ENCODE results near the gene CIPC. TPM values are rescaled to one million over a fixed set of nuclear protein-coding genes. Genes with fewer than 3 reads are reported as not detected.
A peak's percentile ranks its signal among the peaks of the same experiment; 100 is the strongest.

Gene CIPC
- total and polyA plus RNA-seq, 9 of the 15 experiments (the other 6 are each of a cell fraction or from before 2014, with no cell fraction given): 5.0 to 16.9 (median 10.7) TPM

DNA sequence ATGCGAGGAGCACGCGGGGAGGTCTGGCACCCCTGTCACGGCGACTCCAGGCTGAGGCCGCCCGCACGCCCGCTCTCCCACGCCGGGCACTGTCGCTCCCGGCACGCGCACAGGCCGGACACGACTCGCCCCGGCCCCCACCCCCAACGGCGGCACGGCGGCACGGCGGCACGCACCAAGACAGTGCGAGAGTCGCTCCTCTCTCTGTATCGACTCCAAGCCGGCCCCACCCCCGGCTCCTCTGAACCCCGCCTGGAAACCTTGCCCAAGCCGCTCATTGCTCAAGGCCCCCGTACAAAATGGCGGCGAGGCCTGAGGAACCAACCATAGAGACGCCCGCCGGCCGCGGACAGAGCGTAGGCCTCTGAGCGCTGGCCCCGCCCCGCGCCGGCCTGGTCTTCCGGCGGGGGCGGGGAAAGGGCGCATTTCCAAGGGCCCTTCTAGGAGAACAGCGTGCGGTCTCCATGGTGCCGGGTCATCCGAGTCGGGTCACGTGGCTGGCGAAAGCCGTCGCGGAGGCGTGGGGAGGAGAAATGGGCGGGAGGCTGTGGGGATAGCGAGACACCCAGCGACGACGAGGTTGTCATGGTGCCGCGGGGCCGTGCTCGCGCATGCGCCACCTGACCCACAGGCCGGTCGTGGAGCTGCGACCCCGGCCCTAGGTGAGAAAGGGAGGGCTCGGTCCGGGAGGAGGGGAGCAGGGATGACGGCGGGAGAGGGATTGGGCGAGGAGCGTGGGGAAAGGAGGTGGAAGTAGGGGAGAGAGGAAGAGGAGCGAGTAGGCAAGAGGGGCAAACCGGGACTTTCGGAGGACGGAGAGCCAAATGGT lies at the start of gene CIPC (continued):
- TF ChIP-seq PATZ1 (CRISPR knock-in tag; IDR thresholded peaks at IDR 0.05; ENCODE audit: borderline replicate concordance) (no peak), E2F6 (IDR thresholded peaks at IDR 0.05; ENCODE audit: borderline replicate concordance in 1 of 2, extremely low read depth in 1 of 2, insufficient read depth in 1 of 2, insufficient read length in 1 of 2, low read depth in 1 of 2, low read length in 1 of 2, poor library complexity in 1 of 2, severe bottlenecking in 1 of 2) (peak; percentile 92 to 94), SAFB2 (IDR thresholded peaks at IDR 0.05; ENCODE audit: borderline replicate concordance, low read depth, low read length, severe bottlenecking) (no peak), E2F1 (CRISPR knock-in tag; IDR thresholded peaks at IDR 0.05) (no peak; the same call in 1 of the 2 replicates), NFXL1 (CRISPR knock-in tag; IDR thresholded peaks at IDR 0.05) (no peak), ELF2 (CRISPR knock-in tag; IDR thresholded peaks at IDR 0.05) (no peak), PCBP2 (IDR thresholded peaks at IDR 0.05; ENCODE audit: low read depth, low read length, poor library complexity, severe bottlenecking) (no peak), MCM2 (IDR thresholded peaks at IDR 0.05; ENCODE audit: low read depth) (no peak), HDAC3 (IDR thresholded peaks at IDR 0.05; ENCODE audit: borderline replicate concordance, partially characterized antibody) (no peak), EHMT2 (IDR thresholded peaks at IDR 0.05) (no peak), CREBBP (IDR thresholded peaks at IDR 0.05; ENCODE audit: low read depth, low read length) (no peak), ZNF354B (CRISPR knock-in tag; IDR thresholded peaks at IDR 0.05) (no peak), ZNF395 (CRISPR knock-in tag; IDR thresholded peaks at IDR 0.05) (no peak), FOXJ3 (CRISPR knock-in tag; IDR thresholded peaks at IDR 0.05) (no peak), IRF9 (tag; IDR thresholded peaks at IDR 0.05) (no peak), GABPB1 (CRISPR knock-in tag; IDR thresholded peaks at IDR 0.05) (peak; percentile 77; the same call in 1 of the 2 replicates), CBFA2T2 (conservative IDR thresholded peaks at IDR 0.05) (peak; percentile 77), HSF4 (CRISPR knock-in tag; IDR thresholded peaks at IDR 0.05; ENCODE audit: borderline replicate concordance) (no peak), ZNF324 (CRISPR knock-in tag; IDR thresholded peaks at IDR 0.05) (no peak), POLR3G (IDR thresholded peaks at IDR 0.05; ENCODE audit: extremely low read depth, insufficient read length, insufficient replicate concordance) (no peak)
